ENCODE data around the gene ROBO2. TPM values are rescaled to one million over a fixed set of nuclear protein-coding genes. Genes with fewer than 3 reads are reported as not detected.

The ROBO2 gene
- total RNA-seq, 2 donors from 2014 or later = 2.5 to 2.9 TPM

- TF ChIP-seq, protein P1, sequence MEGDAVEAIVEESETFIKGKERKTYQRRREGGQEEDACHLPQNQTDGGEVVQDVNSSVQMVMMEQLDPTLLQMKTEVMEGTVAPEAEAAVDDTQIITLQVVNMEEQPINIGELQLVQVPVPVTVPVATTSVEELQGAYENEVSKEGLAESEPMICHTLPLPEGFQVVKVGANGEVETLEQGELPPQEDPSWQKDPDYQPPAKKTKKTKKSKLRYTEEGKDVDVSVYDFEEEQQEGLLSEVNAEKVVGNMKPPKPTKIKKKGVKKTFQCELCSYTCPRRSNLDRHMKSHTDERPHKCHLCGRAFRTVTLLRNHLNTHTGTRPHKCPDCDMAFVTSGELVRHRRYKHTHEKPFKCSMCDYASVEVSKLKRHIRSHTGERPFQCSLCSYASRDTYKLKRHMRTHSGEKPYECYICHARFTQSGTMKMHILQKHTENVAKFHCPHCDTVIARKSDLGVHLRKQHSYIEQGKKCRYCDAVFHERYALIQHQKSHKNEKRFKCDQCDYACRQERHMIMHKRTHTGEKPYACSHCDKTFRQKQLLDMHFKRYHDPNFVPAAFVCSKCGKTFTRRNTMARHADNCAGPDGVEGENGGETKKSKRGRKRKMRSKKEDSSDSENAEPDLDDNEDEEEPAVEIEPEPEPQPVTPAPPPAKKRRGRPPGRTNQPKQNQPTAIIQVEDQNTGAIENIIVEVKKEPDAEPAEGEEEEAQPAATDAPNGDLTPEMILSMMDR (conservative IDR thresholded peaks at IDR 0.05) = no peak
- Histone ChIP-seq H3K4me3 (ENCODE audit: low read length) (no peak overlapping the region), H3K9me3 (ENCODE audit: control insufficient read depth, low read length) (no peaks in the 10 kb centered on the region), H3K36me3 (ENCODE audit: control insufficient read depth, insufficient read depth, low read length) (no peaks in the 10 kb centered on the region), H3K4me1 (ENCODE audit: control insufficient read depth, insufficient read depth, low read length) (no peaks in the 10 kb centered on the region), H3K9ac (ENCODE audit: extremely low read depth, low read length, poor library complexity, severe bottlenecking) (no peak overlapping the region), H3K27ac (ENCODE audit: low read depth, low read length) (no peak overlapping the region), H3K27me3 (ENCODE audit: control insufficient read depth, insufficient read depth, low read length, poor library complexity, severe bottlenecking) (no peaks in the 10 kb centered on the region)
- H3K27ac Mint-ChIP-seq = no peak overlapping the region
- no peaks in the 10 kb centered on the region for H3K27me3 Mint-ChIP-seq (ENCODE audit: insufficient read depth)
- peaks cover 8% of the 10 kb centered on the region for H3K9me3 Mint-ChIP-seq
- DNase-seq = no peak
- H3K36me3 Mint-ChIP-seq (ENCODE audit: low read depth) = no peaks in the 10 kb centered on the region
- no peak overlapping the region for H3K4me3 Mint-ChIP-seq
- H3K4me1 Mint-ChIP-seq = peaks cover 7% of the 10 kb centered on the region
- WGBS, 2 experiments (ENCODE audit: insufficient coverage in 1 of 2, insufficient read length in 1 of 2) = 36 to 84% methylated on average over 1 to 4 of the region's 4 CpGs
Measured at GRCh38 chr3:77541203-77541922, 501.5 kb downstream of the ROBO2 start.

DNA sequence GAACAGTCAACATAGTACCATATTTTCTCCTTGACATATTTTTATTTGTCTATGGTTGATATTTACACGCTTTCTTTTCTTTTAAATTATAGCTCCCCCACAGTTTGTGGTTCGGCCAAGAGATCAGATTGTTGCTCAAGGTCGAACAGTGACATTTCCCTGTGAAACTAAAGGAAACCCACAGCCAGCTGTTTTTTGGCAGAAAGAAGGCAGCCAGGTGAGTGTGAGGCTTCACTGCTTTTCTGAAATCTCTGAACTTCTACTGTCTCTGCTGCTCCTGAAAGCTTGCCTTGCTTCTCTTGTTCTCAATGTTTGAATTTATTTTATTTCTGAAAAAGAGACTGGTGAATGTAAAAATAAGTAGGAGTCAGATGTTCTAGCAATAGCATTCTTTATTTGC is 506.3 kb downstream of the ROBO2 start:
- no peak overlapping the region for H3K9ac ChIP-seq (ENCODE audit: extremely low read depth, low read length, poor library complexity, severe bottlenecking)
- H3K27me3 ChIP-seq (ENCODE audit: control insufficient read depth, insufficient read depth, low read length, poor library complexity, severe bottlenecking) = no peaks in the 10 kb centered on the region
- Mint-ChIP-seq H3K27ac (no peak overlapping the region), H3K27me3 (ENCODE audit: insufficient read depth) (no peaks in the 10 kb centered on the region), H3K4me1 (peaks cover under 1% of the 10 kb centered on the region), H3K36me3 (ENCODE audit: low read depth) (no peaks in the 10 kb centered on the region), H3K9me3 (no peaks in the 10 kb centered on the region), H3K4me3 (no peak overlapping the region)
- DNase-seq = no peak
- H3K36me3 ChIP-seq (ENCODE audit: control insufficient read depth, insufficient read depth, low read length) = no peaks in the 10 kb centered on the region
- H3K4me1 ChIP-seq (ENCODE audit: control insufficient read depth, insufficient read depth, low read length) = no peaks in the 10 kb centered on the region
- no peak overlapping the region for H3K27ac ChIP-seq (ENCODE audit: low read depth, low read length)
- TF ChIP-seq, protein P1 (conservative IDR thresholded peaks at IDR 0.05) = no peak
- WGBS, 2 experiments (ENCODE audit: insufficient coverage in 1 of 2, insufficient read length in 1 of 2) = 83 to 89% methylated on average over 3 of the region's 3 CpGs
- H3K4me3 ChIP-seq (ENCODE audit: low read length) = no peak overlapping the region
- no peaks in the 10 kb centered on the region for H3K9me3 ChIP-seq (ENCODE audit: control insufficient read depth, low read length)

DNA sequence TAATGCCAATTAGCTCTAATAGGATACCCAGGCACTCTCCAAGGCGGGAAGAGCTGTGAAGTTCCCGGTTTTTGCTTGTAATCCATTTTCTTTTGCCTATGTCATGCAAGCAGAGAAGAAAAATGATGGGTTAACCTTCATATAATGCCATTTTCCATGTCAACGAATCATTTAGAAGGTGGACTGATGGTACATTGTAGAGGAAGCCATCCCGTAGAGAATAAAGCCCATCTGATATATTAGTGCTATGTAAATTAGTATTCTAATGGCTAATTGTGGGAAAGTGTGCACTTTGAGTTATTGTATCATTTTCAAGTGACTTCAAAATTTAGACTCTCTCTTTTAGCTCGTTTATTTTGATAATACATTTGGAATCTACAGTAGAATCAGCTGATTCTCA is 509.1 kb downstream of the ROBO2 start:
- no peak overlapping the region for H3K9ac ChIP-seq (ENCODE audit: extremely low read depth, low read length, poor library complexity, severe bottlenecking)
- no peak overlapping the region for H3K4me3 Mint-ChIP-seq
- no peak for DNase-seq
- WGBS, 2 experiments (ENCODE audit: insufficient coverage in 1 of 2, insufficient read length in 1 of 2) = 96% methylated on average over 5 of the region's 5 CpGs; no CpG with 5 or more reads in 1 of the 2 experiments
- no peaks in the 10 kb centered on the region for H3K36me3 ChIP-seq (ENCODE audit: control insufficient read depth, insufficient read depth, low read length)
- H3K27ac Mint-ChIP-seq = no peak overlapping the region
- no peaks in the 10 kb centered on the region for H3K9me3 Mint-ChIP-seq
- H3K4me3 ChIP-seq (ENCODE audit: low read length) = no peak overlapping the region
- H3K27ac ChIP-seq (ENCODE audit: low read depth, low read length) = no peak overlapping the region
- no peaks in the 10 kb centered on the region for H3K36me3 Mint-ChIP-seq (ENCODE audit: low read depth)
- H3K9me3 ChIP-seq (ENCODE audit: control insufficient read depth, low read length) = no peaks in the 10 kb centered on the region
- H3K27me3 Mint-ChIP-seq (ENCODE audit: insufficient read depth) = no peaks in the 10 kb centered on the region
- no peaks in the 10 kb centered on the region for H3K27me3 ChIP-seq (ENCODE audit: control insufficient read depth, insufficient read depth, low read length, poor library complexity, severe bottlenecking)
- TF ChIP-seq, protein P1 (conservative IDR thresholded peaks at IDR 0.05) = no peak
- no peaks in the 10 kb centered on the region for H3K4me1 ChIP-seq (ENCODE audit: control insufficient read depth, insufficient read depth, low read length)
- no peaks in the 10 kb centered on the region for H3K4me1 Mint-ChIP-seq
